Activated naive CD4-positive, alpha-beta T cell treated with anti-CD3 and anti-CD28 coated beads, Interleukin-2, amount 50 U/mL, for 24 hours (primary cell): Measurements from ENCODE around the gene MEGF10.

ENCODE experiments used
- H3K27ac Mint-ChIP-seq: one replicate; pipeline ENCODE4 v1.8.0; 2021; ENCODE audit warnings: mild to moderate bottlenecking, mixed read lengths
- H3K27me3 Mint-ChIP-seq: one replicate; pipeline ENCODE4 v1.8.0; 2021; ENCODE audit warnings: mixed read lengths
- H3K36me3 Mint-ChIP-seq: one replicate; pipeline ENCODE4 v1.8.0; 2021; ENCODE audit warnings: mixed read lengths
- H3K4me1 Mint-ChIP-seq: one replicate; pipeline ENCODE4 v1.8.0; 2021; ENCODE audit warnings: mixed read lengths
- H3K4me3 Mint-ChIP-seq: one replicate; pipeline ENCODE4 v1.8.0; 2021; ENCODE audit warnings: mild to moderate bottlenecking, mixed read lengths
- H3K9me3 Mint-ChIP-seq: one replicate; pipeline ENCODE4 v1.8.0; 2021; ENCODE audit warnings: mixed read lengths

MEGF10 gene

GRCh38 chr5:127444171-127444570 is 153.6 kb downstream of the MEGF10 start:
- Mint-ChIP-seq H3K9me3 (no peaks in the 10 kb centered on the region), H3K27ac (no peak overlapping the region), H3K27me3 (peaks cover 6% of the 10 kb centered on the region), H3K4me1 (no peaks in the 10 kb centered on the region), H3K36me3 (no peaks in the 10 kb centered on the region), H3K4me3 (no peak overlapping the region)

GRCh38 chr5:127445328-127445727 is 154.7 kb downstream of the MEGF10 start:
- Mint-ChIP-seq H3K4me3 (no peak overlapping the region), H3K27me3 (peaks cover 6% of the 10 kb centered on the region), H3K4me1 (no peaks in the 10 kb centered on the region), H3K9me3 (no peaks in the 10 kb centered on the region), H3K36me3 (no peaks in the 10 kb centered on the region), H3K27ac (no peak overlapping the region)

GRCh38 chr5:127446626-127447025 is 156.0 kb downstream of the MEGF10 start:
- Mint-ChIP-seq H3K27me3 (peaks cover 3% of the 10 kb centered on the region), H3K4me1 (no peaks in the 10 kb centered on the region), H3K4me3 (no peak overlapping the region), H3K27ac (no peak overlapping the region), H3K36me3 (no peaks in the 10 kb centered on the region), H3K9me3 (no peaks in the 10 kb centered on the region)

GRCh38 chr5:127447827-127448226 is 157.2 kb downstream of the MEGF10 start:
- Mint-ChIP-seq H3K36me3 (no peaks in the 10 kb centered on the region), H3K9me3 (no peaks in the 10 kb centered on the region), H3K4me3 (no peak overlapping the region)

GRCh38 chr5:127450046-127450445 is 159.4 kb downstream of the MEGF10 start:
- H3K27ac Mint-ChIP-seq: no peak overlapping the region
- no peaks in the 10 kb centered on the region for H3K4me1 Mint-ChIP-seq
- no peaks in the 10 kb centered on the region for H3K9me3 Mint-ChIP-seq
- no peak overlapping the region for H3K4me3 Mint-ChIP-seq
- no peaks in the 10 kb centered on the region for H3K36me3 Mint-ChIP-seq
- no peaks in the 10 kb centered on the region for H3K27me3 Mint-ChIP-seq

More at GRCh38 chr5:127447827-127448226, 157.2 kb downstream of the MEGF10 start:
- peaks cover 1% of the 10 kb centered on the region for H3K27me3 Mint-ChIP-seq
- H3K4me1 Mint-ChIP-seq: no peaks in the 10 kb centered on the region
- H3K27ac Mint-ChIP-seq: no peak overlapping the region

- no peak overlapping the region for H3K4me3 Mint-ChIP-seq
- no peak overlapping the region for H3K27ac Mint-ChIP-seq
- no peaks in the 10 kb centered on the region for H3K27me3 Mint-ChIP-seq
- no peaks in the 10 kb centered on the region for H3K4me1 Mint-ChIP-seq
- no peaks in the 10 kb centered on the region for H3K36me3 Mint-ChIP-seq
- H3K9me3 Mint-ChIP-seq: no peaks in the 10 kb centered on the region
Measured at GRCh38 chr5:127451096-127451495, 160.5 kb downstream of the MEGF10 start.

- no peak overlapping the region for H3K4me3 Mint-ChIP-seq
- no peaks in the 10 kb centered on the region for H3K9me3 Mint-ChIP-seq
- no peaks in the 10 kb centered on the region for H3K4me1 Mint-ChIP-seq
- no peak overlapping the region for H3K27ac Mint-ChIP-seq
- H3K36me3 Mint-ChIP-seq: no peaks in the 10 kb centered on the region
- no peaks in the 10 kb centered on the region for H3K27me3 Mint-ChIP-seq
Measured at GRCh38 chr5:127452626-127453025, 162.0 kb downstream of the MEGF10 start.

GRCh38 chr5:127471211-127471610 is 180.6 kb downstream of the MEGF10 start:
- H3K4me1 Mint-ChIP-seq: no peaks in the 10 kb centered on the region
- no peak overlapping the region for H3K4me3 Mint-ChIP-seq
- H3K27ac Mint-ChIP-seq: no peak overlapping the region
- H3K36me3 Mint-ChIP-seq: no peaks in the 10 kb centered on the region
- H3K27me3 Mint-ChIP-seq: peaks cover 10% of the 10 kb centered on the region
- H3K9me3 Mint-ChIP-seq: no peaks in the 10 kb centered on the region

GRCh38 chr5:127472700-127473099 is 182.1 kb downstream of the MEGF10 start:
- Mint-ChIP-seq H3K36me3 (no peaks in the 10 kb centered on the region), H3K27ac (no peak overlapping the region), H3K4me1 (no peaks in the 10 kb centered on the region), H3K4me3 (no peak overlapping the region), H3K9me3 (no peaks in the 10 kb centered on the region), H3K27me3 (peaks cover 10% of the 10 kb centered on the region)

- H3K36me3 Mint-ChIP-seq: no peaks in the 10 kb centered on the region
- no peaks in the 10 kb centered on the region for H3K4me1 Mint-ChIP-seq
- peaks cover 7% of the 10 kb centered on the region for H3K27me3 Mint-ChIP-seq
- H3K9me3 Mint-ChIP-seq: no peaks in the 10 kb centered on the region
- no peak overlapping the region for H3K27ac Mint-ChIP-seq
- no peak overlapping the region for H3K4me3 Mint-ChIP-seq
Measured at GRCh38 chr5:127486471-127486870, 195.9 kb downstream of the MEGF10 start.

GRCh38 chr5:127492854-127493738 is 202.5 kb downstream of the MEGF10 start:
- H3K27ac Mint-ChIP-seq: no peak overlapping the region
- no peaks in the 10 kb centered on the region for H3K36me3 Mint-ChIP-seq
- H3K4me1 Mint-ChIP-seq: no peaks in the 10 kb centered on the region
- peaks cover 10% of the 10 kb centered on the region for H3K27me3 Mint-ChIP-seq
- no peak overlapping the region for H3K4me3 Mint-ChIP-seq
- H3K9me3 Mint-ChIP-seq: no peaks in the 10 kb centered on the region

- Mint-ChIP-seq H3K27ac (no peak overlapping the region), H3K36me3 (no peaks in the 10 kb centered on the region), H3K9me3 (no peaks in the 10 kb centered on the region), H3K27me3 (peaks cover 5% of the 10 kb centered on the region), H3K4me1 (no peaks in the 10 kb centered on the region), H3K4me3 (no peak overlapping the region)
Measured at GRCh38 chr5:127498548-127498947, 208.0 kb downstream of the MEGF10 start.

- H3K4me1 Mint-ChIP-seq: no peaks in the 10 kb centered on the region
- H3K27ac Mint-ChIP-seq: no peak overlapping the region
- H3K9me3 Mint-ChIP-seq: no peaks in the 10 kb centered on the region
- H3K27me3 Mint-ChIP-seq: peaks cover 3% of the 10 kb centered on the region
- no peaks in the 10 kb centered on the region for H3K36me3 Mint-ChIP-seq
- H3K4me3 Mint-ChIP-seq: no peak overlapping the region
Measured at GRCh38 chr5:127505905-127506304, 215.3 kb downstream of the MEGF10 start.

GRCh38 chr5:127506616-127507015 is 216.0 kb downstream of the MEGF10 start:
- no peak overlapping the region for H3K4me3 Mint-ChIP-seq
- H3K27ac Mint-ChIP-seq: no peak overlapping the region
- no peaks in the 10 kb centered on the region for H3K4me1 Mint-ChIP-seq
- no peaks in the 10 kb centered on the region for H3K9me3 Mint-ChIP-seq
- no peaks in the 10 kb centered on the region for H3K36me3 Mint-ChIP-seq
- H3K27me3 Mint-ChIP-seq: peaks cover 8% of the 10 kb centered on the region

- H3K4me3 Mint-ChIP-seq: no peak overlapping the region
- H3K9me3 Mint-ChIP-seq: no peaks in the 10 kb centered on the region
- peaks cover 11% of the 10 kb centered on the region for H3K27me3 Mint-ChIP-seq
- no peaks in the 10 kb centered on the region for H3K36me3 Mint-ChIP-seq
- H3K27ac Mint-ChIP-seq: no peak overlapping the region
- no peaks in the 10 kb centered on the region for H3K4me1 Mint-ChIP-seq
Measured at GRCh38 chr5:127508644-127509373, 218.2 kb downstream of the MEGF10 start.
